Islet precursor cell (in vitro differentiated cells): Measurements from ENCODE around the gene GGA1.

Source experiments
- DNase-seq: peaks from one replicate; pipeline ENCODE4 v3.0.0-alpha.2; 2018

The GGA1 gene

GRCh38 chr22:37676736-37677492 is 68.3 kb downstream of the GGA1 start:
- DNase-seq = peak; percentile 99

GRCh38 chr22:37677493-37677974 is 68.9 kb downstream of the GGA1 start:
- no peak for DNase-seq

GRCh38 chr22:37678372-37678771 is 69.7 kb downstream of the GGA1 start:
- DNase-seq = no peak

- DNase-seq = no peak
Measured at GRCh38 chr22:37679670-37680069, 71.0 kb downstream of the GGA1 start.

GRCh38 chr22:37680191-37680851 is 71.7 kb downstream of the GGA1 start:
- DNase-seq = no peak

GRCh38 chr22:37681001-37681424 is 72.4 kb downstream of the GGA1 start:
- DNase-seq = no peak

- DNase-seq = peak; percentile 84
Measured at GRCh38 chr22:37681556-37682049, 73.0 kb downstream of the GGA1 start.
